Left forelimb (tissue), 1 donor: ENCODE measurements around the gene SERINC2.
"Not testable (repeated sequence)": the region's sequence is repeated elsewhere in the genome, so short reads cannot be mapped to it uniquely, and the experiment has no call there.

Experiments used
- DNase-seq: peaks from one replicate; pipeline ENCODE4 v3.0.0-alpha.2; 2018; ENCODE audit warnings: low spot score

SERINC2 gene

DNA sequence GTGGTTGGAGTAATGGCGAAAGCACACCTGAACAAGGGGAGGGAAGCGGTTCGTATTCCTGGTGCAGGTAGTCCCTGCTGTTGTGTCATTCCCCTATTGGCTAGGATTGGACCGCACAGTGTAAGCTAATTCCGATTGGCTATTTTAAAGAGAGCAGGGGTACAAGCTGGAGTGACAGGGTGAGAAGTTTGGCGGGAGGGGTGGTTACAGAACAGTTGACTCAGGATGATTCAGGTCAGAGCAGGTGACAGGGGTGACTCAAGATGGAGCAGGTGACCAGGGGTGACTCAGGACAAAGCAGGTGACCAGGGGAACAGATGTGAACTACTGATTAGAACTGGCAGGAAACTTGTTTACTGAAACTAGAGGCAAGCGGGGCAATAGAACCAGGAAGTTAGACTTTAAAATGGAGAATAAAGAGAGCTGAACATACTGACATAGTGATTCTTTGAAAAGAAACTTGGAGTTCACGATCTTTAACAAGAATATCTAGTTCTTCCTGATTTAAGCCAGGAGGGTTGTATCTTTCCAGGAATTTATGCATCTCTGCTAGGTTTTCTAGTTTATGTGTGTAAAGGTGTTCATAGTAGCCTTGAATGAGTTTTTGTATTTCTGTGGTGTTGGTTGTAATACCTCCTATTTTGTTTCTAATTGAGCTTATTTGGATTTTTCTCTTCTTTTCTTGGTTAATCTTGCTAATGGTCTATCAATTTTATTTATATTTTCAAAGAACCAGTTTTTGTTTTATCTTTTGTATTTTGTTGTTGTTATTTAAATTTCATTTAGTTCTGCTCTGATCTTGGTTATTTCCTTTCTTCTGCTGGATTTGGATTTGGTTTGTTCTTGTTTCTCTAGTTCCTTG is 58.7 kb downstream of the SERINC2 start:
- DNase-seq: not testable (repeated sequence)

DNA sequence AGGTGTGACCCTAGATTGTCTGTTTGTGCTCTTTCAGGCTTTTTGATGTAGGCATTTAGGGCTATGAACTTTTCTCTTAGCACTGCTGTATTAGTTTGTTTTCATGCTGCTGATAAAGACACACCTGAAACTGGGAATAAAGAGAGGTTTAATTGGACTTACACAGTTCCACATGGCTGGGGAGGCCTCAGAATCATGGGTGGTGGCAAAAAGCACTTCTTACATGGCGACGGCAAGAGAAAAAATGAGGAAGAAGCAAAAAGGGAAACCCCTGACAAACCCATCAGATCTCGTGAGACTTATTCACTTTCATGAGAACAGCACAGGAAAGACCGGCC is 59.3 kb downstream of the SERINC2 start:
- DNase-seq: not testable (repeated sequence)

DNA sequence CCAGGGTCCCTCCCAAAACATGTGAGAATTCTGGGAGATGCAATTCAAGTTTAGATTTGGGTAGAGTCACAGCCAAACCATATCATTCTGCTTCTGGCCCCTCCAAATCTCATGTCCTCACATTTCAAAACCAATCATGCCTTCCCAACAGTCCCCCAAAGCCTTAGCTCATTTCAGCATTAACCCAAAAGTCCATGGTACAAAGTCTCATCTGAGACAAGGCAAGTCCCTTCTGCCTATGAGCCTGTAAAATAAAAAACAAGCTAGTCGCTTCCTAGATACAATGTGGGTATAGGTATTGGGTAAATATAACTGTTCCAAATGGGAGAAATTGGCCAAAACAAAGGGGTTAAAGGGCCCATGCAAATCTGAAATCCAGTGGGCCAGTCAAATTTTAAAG is 59.7 kb downstream of the SERINC2 start:
- DNase-seq: not testable (repeated sequence)

DNA sequence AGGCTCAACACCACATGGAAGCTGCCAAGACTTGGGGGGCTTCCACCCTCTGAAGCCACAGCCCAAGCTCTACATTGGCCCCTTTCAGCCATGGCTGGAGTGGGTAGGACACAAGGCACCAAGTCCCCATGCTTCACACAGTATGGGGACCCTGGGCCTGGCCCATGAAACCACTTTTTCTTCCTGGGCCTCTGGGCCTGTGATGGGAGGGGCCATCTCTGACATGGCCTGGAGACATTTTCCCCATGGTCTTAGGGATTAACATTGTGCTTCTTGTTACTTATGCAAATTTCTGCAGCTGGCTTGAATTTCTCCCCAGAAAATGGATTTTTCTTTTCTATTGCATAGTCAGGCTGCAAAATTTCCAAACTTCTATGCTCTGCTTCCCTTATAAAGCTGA is 60.5 kb downstream of the SERINC2 start:
- DNase-seq: not testable (repeated sequence)

DNA sequence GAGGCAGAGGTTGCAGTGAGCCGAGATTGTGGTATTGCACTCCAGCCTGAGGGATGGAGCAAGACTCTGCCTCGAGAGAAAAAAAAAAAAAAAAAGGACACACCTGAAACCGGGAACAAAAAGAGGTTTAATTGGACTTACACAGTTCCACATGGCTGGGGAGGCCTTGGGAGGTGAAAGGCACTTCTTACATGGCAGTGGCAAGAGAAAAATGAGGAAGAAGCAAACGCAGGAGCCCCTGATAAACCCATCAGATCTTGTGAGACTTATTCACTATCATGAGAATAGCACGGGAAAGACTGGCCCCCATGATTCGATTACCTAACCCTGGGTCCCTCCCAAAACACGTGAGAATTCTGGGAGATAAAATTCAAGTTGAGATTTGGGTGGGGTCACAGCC is 61.6 kb downstream of the SERINC2 start:
- not testable (repeated sequence) for DNase-seq

DNA sequence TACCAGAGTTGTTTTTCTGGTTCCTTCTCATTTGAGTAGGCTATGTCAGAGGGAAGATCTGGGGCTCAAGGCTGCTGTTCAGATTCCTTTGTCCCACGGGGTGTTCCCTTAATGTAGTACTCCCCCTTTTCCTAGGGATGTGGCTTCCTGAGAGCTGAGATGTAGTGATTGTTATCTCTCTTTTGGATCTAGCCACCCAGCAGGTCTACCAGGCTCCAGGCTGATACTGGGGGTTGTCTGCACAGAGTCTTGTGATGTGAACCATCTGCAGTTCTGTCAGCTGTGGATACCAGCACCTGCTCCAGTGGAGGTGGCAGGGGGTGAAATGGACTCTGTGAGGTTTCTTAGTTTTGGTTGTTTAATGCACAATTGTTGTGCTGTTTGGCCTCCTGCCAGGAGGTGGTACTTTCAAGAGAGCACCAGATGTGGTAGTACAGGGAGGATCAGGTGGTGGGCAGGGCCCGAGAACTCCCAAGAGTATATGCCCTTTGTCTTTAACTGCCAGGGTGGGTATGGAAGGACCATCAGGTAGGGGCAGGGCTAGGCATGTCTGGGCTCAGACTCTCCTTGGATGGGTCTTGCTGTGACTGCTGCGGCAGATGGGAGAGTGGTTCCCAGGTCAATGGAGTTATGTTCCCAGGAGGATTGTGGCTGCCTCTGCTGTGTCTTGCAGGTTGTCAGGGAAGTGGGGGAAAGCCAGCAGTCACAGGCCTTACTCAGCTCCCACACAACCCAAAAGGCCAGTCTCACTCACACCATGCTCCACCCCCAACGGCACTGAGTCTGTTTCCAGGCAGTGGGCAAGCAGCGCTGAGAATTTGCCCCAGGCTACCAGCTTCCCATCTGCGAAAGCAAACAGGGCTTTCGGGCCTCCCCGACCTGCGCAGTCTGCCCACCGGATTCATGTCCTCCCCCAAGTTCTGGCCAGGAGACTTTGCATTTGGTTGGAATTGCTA is 64.2 kb downstream of the SERINC2 start:
- no peak for DNase-seq

DNA sequence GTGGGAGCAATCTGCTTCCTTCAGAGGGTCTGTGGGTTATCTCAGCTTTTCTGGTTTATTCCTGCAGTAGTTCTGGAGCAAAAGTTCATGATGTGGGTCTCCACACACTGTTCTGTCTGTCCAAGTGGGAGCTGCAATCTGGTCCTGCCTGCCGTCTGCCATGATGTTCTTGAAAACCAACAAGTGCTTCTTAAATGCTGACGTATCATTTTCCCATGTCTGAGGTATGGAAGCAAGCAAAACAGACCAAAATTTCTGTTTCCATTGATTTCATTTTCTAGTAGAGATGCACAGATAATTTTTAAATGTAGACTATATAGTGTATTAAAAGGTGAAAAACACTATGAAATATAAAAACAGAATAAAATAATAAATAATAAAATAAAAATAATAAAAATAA is 65.2 kb downstream of the SERINC2 start:
- DNase-seq: no peak

DNA sequence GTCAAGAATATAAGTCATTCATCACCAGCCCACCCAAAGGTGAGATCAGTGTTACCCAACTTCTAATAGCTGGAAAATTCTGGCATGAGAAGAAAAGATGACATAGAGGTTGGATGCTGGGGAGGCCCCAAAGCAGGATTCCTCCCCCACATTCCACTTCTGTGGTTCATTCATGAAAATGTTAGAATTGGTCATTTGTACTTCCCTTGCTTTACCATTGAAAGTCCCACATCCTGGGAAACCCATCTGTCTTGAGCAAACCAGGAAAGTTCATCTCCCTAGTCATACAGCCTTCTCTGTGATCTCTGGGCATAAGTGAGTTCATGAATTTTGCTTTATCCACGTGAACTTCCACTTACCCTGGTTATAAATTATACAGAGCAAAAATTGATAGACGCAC is 66.8 kb downstream of the SERINC2 start:
- no peak for DNase-seq

DNA sequence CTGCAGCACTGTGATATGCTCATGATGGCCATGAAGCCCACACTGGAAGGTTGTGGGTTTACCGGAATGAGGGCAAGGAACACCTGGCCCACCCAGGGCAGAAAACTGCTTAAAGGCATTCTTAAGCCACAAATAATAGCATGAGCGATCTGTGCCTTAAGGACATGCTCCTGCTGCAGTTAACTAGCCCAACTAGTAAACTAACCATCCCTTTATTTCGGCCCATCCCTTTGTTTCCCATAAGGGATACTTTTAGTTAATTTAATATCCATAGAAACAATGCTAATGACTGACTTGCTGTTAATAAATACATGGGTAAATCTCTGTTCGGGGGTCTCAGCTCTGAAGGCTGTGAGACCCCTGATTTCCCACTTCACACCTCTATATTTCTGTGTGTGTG is 67.4 kb downstream of the SERINC2 start:
- not testable (repeated sequence) for DNase-seq

DNA sequence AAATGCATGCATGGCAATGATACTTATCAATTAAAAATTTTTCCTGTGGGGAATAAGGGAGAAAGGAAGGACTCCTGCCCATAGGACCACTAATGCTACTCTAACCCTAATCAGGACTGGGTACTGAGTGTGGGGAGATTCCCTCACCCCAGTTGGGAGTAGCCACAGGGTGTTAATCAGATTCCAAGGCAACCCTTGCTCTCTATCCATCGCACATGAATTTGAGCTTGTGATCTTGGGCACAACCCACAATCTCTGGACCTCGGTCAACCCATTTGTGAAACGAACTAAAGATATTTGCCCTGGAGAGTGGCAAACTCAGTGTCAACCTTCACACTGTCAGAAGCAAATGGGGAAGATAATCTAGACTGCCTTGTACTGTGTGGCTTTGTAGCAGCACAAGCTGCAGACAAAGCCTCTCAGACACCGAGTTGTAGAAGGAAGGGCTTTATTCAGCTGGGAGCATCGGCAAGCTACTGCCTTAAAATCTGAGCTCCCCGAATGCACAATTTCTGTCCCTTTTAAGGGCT is 69.5 kb downstream of the SERINC2 start:
- DNase-seq: no peak

DNA sequence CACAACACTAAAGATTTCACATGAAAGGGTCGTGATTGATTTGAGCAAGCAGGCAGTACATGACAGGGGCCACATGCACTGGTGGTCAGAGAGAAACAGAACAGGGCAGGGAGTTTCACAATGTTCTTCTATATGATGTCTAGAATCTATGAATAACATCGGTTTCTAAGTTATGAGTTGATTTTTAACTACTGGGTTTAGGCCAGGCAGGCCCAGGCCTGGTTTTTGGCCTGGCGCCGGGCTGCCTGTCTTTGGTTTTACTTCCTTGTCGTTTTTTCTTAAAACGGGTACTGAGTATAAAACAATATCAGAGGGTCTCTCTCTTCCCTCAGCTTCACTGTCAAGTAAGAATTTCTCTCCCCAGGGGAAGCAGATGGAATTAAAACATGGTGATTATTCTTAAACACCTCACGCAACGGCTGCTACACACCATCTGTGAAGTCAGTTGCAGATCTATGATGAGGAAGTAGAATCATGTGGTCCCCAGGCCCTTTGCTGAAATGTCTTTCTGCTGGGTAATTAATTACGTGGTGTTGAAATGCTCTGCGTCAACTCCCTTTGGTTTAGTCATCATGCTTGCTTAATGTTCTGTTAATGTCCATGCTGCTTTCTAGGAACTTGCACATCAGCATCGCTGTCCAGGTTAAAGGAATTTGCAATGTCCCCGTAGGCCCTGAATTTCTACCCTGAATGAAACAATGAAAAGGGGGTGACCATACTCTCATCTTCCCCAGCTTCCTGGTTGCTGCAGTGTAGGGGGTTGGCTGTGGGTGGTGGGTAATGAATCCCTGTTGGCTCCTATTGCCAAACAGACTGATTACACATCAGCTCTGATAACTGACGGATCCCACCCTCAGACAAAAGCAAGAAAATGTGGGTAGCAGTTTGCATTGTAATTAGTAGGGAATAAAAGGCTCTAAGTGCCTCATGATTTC is 70.3 kb downstream of the SERINC2 start:
- DNase-seq: no peak
